HG02943 (cell line): Measurements from ENCODE around the gene STXBP3.

Source experiments
- ATAC-seq: cut with Tn5 transposase; IDR thresholded peaks from one replicate; pipeline ENCODE4 v1.9.1; 2021; ENCODE audit warnings: mild to moderate bottlenecking, low read depth, moderate library complexity; ENCODE audit not compliant: unreplicated experiment

STXBP3 gene

DNA sequence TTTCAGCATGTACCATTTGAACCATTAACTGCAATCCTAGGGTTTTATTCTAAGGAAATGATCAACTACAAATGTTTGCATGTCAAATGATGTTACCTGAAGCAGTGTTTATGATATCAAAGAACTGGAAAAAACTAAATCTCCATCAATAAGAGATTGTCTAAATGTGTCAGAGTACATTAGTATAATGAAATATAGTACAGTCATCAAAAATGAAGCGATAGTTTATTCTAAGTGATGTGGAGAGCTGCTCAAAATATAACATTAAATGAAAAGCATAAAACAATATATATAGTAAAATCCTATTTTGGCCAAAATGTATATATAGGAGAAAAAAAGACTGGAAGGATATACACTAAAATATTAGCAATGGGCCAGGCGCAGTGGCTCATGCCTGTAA is 86.5 kb downstream of the STXBP3 start:
- no peak for ATAC-seq

DNA sequence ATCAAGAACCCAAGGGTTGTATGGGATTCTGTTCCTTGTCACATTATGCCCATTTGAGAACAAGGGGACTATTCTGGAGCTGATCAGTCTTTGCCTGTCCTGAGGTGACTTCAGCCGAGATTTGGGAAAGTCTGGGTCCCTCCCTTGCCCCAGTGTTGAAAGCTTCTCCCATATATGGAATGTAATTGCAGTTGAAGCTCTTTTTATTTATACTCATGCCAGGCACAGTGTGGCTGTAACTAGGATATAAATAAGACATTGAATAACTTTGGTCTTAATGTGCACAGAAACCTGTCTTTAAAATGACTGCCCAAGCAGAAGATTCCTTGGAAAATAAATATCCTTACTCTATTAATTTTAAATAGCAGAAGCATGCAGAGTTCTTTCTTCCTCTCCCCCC is 95.2 kb downstream of the STXBP3 start:
- no peak for ATAC-seq

DNA sequence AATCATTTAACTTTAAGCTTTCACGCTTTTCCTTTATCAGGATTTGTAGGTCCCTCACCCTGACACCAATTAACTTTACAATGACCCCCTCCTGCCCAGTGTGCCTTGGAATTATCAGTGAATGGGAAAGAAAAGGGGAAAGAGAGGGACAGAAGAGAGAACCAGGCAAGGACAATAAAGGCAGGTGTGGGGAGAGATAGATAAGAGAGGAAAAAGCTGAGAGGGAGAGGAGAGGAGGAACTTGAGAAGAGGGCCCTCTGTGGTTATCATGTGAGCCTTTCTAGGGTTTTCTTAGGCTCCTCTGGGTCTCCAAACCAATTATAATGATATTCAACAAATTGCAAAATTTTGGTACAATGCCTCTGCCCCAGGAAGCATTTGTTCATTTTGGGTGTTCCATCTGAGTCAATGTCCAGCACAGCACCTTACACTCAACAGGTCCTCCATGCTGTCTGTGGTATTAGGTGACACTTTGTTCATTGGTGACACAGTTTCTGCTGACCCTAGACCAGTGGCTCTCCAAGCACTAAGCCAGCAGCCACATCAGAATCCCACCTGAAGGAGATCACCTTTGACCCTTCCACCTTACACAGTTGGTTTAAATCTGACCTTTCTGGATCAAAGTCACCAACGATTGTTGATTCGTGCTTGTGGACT is 96.2 kb downstream of the STXBP3 start:
- ATAC-seq: no peak

DNA sequence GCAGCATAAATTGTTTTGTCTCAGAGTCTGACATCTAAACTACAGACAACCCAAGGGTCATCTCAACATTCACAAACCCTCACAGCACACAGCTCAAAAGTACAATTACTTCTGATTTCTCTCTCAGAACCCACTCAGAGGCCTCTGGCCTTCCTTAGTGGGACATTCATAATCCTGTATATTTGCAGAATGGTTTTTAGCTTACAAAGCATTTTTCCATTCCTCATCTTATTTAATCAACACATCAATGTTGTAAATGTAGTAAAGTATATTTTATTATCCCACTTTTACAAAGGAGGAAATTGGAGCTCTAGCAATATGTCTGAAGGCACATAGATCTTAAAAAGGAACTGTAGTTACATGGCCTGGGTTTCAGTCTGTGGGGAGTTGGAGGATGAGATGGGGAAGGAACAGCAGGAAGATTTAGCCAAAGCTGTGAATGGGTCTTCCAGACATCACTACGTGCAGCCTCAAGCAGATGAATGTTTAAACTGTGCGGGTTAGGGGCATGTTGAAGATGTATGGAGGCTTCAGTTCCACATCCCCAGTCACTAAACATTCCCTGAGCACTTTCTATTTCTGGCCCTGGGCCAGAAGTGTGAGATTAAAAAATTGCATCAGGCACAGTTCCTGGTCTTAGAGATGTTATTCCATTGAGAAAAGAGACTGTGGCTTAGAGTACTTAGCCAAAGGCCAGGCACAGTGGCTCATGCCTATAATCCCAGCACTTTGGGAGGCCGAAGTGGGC is 97.1 kb downstream of the STXBP3 start:
- ATAC-seq: no peak

DNA sequence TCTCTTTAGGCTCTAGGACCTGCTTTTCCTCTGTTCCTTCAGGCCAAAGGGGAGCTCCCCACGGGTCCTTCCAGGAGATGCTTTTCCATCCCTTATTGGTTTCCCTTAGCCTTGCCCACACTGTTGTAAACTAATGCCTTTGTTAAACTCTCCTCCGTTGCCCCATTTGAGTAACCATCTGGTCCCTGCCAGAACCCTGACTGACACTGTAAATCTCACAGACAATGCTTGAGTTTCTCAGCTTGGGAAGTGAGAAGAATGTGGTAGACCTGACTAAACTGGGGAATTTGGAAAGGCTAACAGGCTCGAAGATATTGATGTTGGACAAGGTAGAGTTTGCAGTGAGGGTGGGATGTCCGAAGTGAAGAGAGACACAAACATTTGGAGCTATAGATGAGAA is 99.0 kb downstream of the STXBP3 start:
- no peak for ATAC-seq

DNA sequence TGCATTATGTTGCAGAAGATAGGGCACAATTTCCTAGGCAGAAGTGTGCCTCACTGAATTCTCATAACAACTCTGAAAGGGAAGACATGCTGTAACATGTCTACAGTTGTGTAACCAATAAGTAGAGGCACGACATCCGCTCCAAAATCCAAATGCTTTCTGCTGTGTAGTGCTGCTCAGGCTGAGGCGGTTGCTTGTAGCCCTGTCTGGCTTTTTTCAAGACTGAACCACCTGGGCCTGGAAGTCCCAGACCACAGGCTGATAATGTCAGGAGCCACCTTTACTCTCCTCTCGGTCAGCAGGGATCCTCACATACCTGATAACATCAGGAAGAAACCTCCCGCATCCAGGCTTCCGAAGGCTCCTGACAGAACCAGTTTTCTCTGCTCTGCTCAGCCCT is 99.5 kb downstream of the STXBP3 start:
- no peak for ATAC-seq

DNA sequence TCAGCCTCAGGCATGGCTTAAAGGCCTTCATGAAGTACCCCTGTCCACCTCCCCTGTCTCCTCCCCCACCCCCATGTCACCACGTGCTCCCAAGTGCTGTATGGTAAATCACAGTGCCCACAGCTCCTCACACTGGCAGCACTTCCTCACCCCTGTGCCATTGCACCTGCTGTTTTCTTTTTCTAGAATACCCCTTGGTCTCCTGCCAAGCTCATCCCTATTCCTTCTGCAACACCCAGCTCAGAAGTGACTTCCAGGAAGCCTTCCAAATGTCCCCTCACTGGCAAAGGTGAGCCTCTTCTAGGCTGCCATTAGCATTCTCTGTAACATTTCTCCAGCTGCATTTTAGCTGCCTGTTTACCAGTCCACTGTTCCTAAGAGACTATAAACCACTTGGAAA is 101.0 kb downstream of the STXBP3 start:
- ATAC-seq: no peak

DNA sequence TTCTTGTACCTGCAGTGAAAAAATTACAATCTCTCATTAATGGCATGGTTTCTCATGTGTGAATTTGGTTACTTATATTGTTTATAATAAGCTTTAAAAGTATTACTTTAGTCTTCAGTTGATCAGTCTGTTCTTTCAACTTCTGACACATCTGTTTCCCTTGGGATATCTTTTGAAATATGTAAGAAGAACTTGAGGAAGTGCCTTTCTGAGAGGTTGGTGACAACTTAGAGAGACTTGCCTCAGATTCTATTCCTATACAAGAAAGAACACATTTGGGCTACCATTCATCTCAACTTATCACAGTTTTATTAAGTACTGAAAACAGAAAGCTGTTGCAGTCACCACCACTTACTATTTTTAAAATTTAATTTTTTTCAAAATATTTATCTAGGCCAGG is 102.3 kb downstream of the STXBP3 start:
- no peak for ATAC-seq

DNA sequence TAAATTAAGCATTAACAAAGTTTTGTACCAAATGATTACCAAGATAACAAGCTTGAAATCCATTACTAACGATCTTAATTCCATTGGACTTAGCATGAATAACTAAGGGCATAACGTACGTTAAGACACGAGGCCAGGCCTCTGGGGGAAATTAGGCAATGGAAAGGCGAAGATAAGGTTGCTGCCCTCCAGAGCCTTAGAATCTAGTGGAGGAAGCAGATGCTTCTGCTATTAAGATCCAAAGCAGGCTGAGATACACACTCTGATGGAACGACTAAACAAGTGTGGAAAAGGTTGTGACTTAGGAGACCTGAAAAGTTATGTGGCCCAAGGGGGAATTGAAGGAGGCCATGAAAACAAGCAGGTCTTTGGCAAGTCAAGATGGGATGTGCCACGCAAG is 104.5 kb downstream of the STXBP3 start:
- ATAC-seq: no peak

DNA sequence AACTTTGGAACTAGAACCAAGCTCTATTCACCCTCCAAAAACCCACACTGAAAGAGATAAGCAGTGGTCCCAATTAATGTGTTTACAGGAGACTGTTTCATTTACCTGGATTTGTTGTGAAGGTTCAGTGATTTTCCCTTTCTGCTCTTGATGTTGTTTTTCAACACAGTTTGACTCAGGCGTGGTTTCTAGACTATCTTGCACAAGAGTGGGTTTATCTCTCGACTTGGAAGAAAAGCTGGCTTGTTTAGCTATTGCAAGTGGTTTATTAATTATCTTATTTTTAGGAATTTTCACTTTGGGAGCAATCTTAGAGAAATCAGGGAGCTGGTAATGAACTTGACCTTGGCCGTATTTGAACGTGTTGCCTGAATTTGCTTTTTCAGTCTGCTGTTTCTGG is 105.1 kb downstream of the STXBP3 start:
- no peak for ATAC-seq

DNA sequence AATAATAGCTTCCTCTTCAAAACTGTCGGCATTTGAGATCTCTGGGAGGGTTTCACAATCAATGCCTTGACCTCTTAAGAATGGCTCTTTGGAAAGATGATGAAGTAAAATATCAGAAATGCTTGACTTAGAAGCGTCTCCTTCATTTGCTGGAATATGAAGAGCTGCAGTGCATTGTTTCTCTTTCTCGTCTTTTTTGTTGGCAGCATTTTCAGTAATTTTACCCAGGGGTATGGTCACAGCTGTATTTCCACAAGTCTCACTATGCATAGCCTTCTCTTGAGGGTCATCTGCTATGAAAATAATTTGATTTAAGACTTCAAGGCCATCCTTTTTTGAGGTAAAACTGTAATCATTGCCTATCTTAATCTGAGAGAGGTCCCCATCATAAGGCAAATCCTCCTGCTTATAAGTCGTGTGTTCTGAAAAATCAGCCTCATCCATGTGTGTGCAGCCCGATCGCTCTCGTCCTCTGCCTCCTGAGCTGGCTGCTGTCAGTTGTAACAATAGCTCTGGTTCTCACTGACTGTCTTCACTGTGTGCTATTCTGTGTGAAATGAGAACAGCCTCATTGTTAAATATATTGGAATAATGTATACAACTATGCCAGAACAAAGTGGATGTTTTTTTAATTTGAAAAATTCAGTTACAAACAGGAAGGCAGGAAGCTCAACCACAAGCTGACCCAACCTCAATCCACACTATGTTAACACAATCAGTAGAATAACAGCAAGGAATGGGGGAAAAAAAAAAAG is 105.9 kb downstream of the STXBP3 start:
- ATAC-seq: no peak

DNA sequence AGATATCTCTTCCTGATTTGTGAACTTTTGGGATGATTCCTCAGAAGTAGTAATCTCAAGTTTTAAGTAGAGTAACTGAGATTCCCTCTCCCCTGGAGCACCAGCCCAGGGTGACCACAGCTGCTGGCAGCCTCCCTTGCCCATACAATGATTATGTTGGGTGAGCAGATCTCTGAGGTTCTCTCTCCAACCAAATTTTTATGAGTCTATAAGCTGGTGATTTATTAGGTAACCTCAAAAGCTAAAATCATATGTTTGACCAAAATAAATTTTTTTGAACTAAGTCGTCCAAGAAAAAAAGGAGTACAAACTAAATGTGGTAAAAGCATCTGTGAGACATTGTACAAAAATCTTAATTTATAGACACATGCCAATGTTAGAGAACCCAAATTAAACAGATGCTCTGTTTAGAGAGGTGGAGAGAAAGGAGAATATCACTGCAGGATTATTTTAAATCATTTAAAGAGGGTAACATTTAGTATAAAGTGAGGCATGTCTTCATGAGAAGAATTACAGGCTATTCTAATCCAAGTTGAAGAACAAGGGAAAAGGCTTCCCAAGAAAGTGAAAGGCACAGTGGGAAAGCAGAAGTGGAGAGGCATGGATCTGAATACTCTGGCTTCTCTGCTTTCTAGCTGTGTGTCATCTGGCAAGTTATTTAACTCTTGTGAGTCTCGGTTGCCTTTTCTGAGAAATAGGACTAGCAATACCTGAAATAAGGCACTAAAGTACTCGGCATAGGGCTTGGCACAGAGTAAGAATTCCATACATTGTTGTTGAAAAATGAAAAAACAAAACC is 107.9 kb downstream of the STXBP3 start:
- no peak for ATAC-seq

DNA sequence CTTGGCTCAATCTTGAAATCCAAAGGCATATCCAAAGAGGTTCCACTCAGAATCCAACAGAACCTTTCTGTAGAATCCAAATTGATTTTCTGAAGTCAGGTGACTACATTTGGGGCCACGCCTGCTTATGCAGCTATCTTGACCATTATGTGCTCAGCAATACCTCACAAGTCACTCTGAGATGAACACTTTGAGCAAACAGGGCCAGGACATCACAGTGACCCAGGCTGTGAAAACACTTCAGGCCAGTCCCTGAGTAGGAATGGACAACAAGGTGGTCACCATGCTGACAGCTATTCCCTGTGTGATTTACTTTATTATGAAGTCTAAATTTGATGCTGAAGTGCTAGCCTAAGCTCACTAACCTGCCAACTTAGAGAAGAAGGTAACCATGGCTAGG is 110.5 kb downstream of the STXBP3 start, which contains the start of gene AKNAD1:
AKNAD1 (minus strand) TSS at position 101 of the 400 bp plus-strand sequence. CDS start 4,430 bp downstream, outside the sequence.
- no peak for ATAC-seq

DNA sequence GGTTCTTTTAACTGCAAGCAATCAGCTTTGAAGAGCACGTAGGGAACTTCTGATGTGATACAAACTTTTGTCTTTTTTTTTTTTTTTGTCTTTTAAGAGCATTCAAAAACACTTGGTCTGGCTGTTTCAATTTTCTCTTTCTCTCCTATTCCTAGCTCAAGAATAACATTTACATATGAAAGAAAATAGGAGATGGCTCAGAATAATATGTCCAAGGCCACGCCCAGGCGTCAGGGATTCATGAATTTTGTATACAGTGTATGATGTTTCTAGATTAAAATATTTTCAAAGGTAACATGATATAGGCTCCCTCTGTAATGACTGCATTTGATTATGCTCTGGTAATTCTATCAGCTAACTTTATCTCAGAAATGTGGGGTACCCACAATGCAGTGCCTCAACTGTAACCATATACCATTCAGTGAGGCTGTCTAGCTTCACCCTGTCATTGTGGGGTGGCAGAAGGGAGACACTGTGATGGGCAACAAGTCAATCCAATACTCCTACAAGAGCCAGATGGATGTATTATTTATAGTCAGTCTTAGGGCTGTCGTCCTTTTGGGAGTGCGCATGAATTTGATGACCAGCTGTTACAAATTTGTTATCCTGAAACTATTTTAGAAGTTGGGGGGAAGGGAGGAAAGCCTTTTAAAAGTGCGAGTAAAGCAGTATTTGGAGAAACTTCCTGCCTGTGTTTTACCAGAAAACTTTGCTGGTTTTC is 111.9 kb downstream of the STXBP3 start:
- no peak for ATAC-seq
